SK-N-SH (cell line): ENCODE data around the gene SDK1.

Experiments
- CTCF ChIP-seq: fragments of 200-600 bp; sonication (generic); IDR thresholded peaks from 2 replicates; pipeline ENCODE4 v1.6.1; 2017; ENCODE audit warnings: antibody characterized with exemption, mild to moderate bottlenecking, moderate library complexity
- POLR2AphosphoS5 ChIP-seq: IDR thresholded peaks from 2 replicates; pipeline ENCODE4 v1.6.1; 2012; ENCODE audit warnings: low read depth, low read length
- RAD21 ChIP-seq: IDR thresholded peaks from 2 replicates; pipeline ENCODE4 v1.6.1; 2012; ENCODE audit warnings: mild to moderate bottlenecking, low read length
- SMC3 ChIP-seq: IDR thresholded peaks from 2 replicates; pipeline ENCODE4 v1.6.1; 2012; ENCODE audit warnings: low read depth, low read length, improper control_type of control experiment

- TF ChIP-seq SMC3 (no peak), CTCF (no peak), POLR2AphosphoS5 (no peak), RAD21 (no peak)
Measured at GRCh38 chr7:4066206-4066605, 765.2 kb downstream of the SDK1 start.
